GM18505 (cell line): ENCODE data around the gene SLC28A1.
"Not testable (repeated sequence)": the region's sequence is repeated elsewhere in the genome, so short reads cannot be mapped to it uniquely, and the experiment has no call there.

Experiments
- ATAC-seq: cut with Tn5 transposase; IDR thresholded peaks from one replicate; pipeline ENCODE4 v1.9.1; 2021; ENCODE audit not compliant: unreplicated experiment
- POLR2A ChIP-seq: IDR thresholded peaks from 4 replicates; pipeline ENCODE4 v1.6.1; 2011; ENCODE audit warnings: borderline replicate concordance; ENCODE audit not compliant: insufficient read depth, insufficient read length; ENCODE audit errors: extremely low read depth

The SLC28A1 gene

GRCh38 chr15:84915606-84915958, 31.1 kb downstream of the SLC28A1 start:
- TF ChIP-seq POLR2A, result no peak
- ATAC-seq, result no peak

GRCh38 chr15:84917452-84917851, 33.0 kb downstream of the SLC28A1 start:
- no peak for TF ChIP-seq POLR2A
- ATAC-seq, result no peak

DNA sequence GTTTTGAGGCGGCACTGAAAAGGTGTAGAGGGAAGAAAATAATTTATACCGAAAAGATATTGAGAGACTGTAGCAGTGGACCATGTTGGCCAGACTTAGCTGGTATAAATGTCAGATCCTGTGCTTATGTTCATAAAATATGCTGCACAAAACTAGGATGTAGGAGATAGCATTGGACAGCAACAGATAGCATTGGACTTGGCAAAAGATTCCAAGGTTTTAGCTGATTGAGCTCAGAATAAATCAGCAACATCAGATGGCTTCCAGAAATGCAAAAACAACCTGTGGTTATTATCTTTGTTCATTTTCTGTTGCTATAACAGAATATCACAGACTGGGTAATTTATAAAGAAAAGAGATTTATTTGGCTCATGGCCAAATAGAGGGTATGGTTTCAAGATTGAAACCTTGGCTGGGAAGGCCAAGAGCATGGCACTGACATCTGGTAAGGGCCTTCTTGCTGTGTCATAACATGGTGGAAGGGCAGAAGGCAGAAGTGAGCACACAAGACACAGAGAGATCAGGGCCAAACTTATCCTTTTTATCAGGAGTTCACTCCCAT, 34.7 kb downstream of the SLC28A1 start:
- no peak for TF ChIP-seq POLR2A
- ATAC-seq, result no peak

DNA sequence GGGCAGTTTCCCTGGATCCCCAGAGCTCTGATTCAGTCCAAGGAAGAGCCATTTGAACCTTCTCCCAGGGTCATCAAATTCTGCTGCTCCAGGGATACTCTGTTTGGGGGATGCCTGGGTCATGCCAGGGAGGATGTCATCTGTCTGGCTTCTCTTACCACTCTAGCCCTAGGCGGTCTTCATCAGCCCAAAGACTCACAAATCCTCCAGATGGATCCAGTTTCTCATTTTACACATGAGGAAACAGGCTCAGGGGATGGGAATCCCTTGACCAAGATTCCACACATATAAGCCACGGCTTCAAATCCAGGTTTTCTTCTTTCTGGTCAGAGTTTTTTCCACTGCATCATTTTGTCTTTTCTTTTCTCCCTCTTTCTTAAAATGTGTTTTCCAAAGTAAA, 36.7 kb downstream of the SLC28A1 start:
- no peak for TF ChIP-seq POLR2A
- no peak for ATAC-seq

DNA sequence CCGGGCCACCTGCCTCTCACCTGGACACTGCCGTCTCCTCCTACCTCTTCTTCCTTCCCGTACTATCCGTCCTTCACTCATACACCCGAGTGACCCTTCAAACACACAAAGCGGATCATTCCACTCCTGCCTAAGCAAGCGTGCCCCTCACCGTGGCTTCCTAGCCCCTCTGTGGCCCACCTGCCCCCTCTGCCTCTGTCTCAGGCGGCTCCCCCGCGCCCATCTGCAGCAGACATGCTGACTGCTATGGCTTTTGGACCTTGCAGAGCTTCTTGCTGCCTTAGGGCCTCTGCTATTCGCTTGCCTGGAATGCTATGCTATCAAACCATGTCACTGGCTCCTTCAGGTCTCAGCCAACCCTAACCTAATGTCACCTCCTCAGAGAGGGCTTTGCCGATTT, 38.1 kb downstream of the SLC28A1 start:
- ATAC-seq, result no peak
- no peak for TF ChIP-seq POLR2A

DNA sequence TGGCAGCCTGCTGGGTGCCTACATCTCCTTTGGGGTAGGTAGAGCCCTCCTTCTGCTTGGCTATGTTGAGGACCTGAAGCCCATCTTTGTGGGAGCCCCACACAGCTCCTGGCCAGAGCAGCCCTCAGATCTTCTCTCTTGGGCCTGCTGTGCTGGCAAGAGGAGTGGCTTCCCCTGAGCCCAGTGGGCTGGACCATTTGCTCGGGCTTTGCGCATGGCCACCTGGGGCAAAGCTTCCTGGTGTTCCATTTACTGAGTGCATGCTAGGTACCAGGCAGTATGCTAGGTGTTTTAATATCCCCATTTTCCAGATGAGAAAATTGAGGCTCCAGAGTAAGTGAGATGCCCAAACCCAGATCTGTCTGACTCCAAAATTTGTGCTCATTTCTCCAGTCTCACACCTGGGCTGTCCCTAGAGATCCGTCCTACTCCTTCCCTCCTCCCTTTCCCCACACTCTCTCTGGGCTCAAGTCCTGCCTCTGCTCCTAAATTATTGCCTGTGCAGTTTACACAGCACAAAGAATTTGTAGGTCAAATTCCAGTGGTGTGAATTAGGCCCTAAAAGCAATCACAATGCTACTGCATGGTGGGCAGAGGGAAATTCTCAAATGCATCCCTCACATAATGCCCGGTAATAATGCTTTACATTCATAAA, 39.7 kb downstream of the SLC28A1 start:
- no peak for TF ChIP-seq POLR2A
- no peak for ATAC-seq

DNA sequence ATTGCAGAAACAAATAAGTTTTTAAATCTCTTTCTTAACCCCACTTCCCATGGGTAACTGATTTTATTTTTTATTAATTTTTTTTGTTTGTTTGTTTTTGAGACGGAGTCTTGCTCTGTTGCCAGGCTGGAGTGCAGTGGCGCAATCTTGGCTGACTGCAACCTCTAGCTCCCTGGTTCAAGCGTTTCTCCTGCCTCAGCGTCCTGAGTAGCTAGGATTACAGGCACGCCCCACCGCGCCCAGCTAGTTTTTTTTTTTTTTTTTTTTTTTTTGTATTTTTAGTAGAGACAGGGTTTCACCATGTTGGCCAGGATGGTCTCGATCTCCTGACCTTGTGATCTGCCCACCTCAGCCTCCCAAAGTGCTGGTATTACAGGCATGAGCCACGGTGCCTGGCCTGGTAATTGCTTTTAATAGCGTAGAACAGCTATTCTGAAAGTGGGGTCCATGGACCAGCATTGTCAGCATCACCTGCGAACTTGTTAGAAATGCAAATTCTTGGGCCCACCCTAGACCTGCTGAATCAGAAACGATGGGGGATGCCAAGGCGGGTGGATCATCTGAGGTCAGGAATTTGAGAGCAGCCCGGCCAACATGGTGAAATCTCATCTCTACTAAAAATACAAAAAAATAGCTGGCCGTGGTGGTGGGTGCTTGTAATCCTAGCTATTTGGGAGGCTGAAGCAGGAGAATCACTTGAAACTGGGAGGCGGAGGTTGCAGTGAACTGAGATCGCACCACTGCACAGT, 40.5 kb downstream of the SLC28A1 start:
- ATAC-seq, result not testable (repeated sequence)

- ATAC-seq, result no peak
- TF ChIP-seq POLR2A, result no peak
Observed at GRCh38 chr15:84925906-84926305, 41.4 kb downstream of the SLC28A1 start.

- no peak for ATAC-seq
- no peak for TF ChIP-seq POLR2A
Observed at GRCh38 chr15:84926491-84927230, 42.2 kb downstream of the SLC28A1 start.

- no peak for TF ChIP-seq POLR2A
- ATAC-seq, result no peak
Observed at GRCh38 chr15:84928843-84929168, 44.3 kb downstream of the SLC28A1 start.

GRCh38 chr15:84929795-84930603, 45.5 kb downstream of the SLC28A1 start:
- TF ChIP-seq POLR2A, result no peak
- no peak for ATAC-seq

- no peak for TF ChIP-seq POLR2A
- no peak for ATAC-seq
Observed at GRCh38 chr15:84934942-84935729, 50.7 kb downstream of the SLC28A1 start.
